ENCODE results near the gene SMCR8. TPM values are rescaled to one million over a fixed set of nuclear protein-coding genes. Genes with fewer than 3 reads are reported as not detected.

The SMCR8 gene
- total and polyA plus RNA-seq, 2 of the 13 experiments (the other 11 are each of a cell fraction or from before 2014, with no cell fraction given) = 7.6 to 11.8 TPM

GRCh38 chr17:18314731-18315561 lies at the start of gene SMCR8, which contains the start of gene TOP3A (continued):
- peak; percentile 68 for TF ChIP-seq HNF1B (CRISPR knock-in tag; IDR thresholded peaks at IDR 0.05)
- no peak for TF ChIP-seq ZNF235 (CRISPR knock-in tag; IDR thresholded peaks at IDR 0.05; ENCODE audit: borderline replicate concordance)
- TF ChIP-seq ZSCAN22 (CRISPR knock-in tag; IDR thresholded peaks at IDR 0.05) = no peak
- no peak for TF ChIP-seq RFX3 (CRISPR knock-in tag; IDR thresholded peaks at IDR 0.05)
- TF ChIP-seq ZNF572 (CRISPR knock-in tag; IDR thresholded peaks at IDR 0.05) = 0 out of 2 replicates have a peak, but pooled peaks have one; percentile 69
- TF ChIP-seq ZNF737 (CRISPR knock-in tag; IDR thresholded peaks at IDR 0.05; ENCODE audit: borderline replicate concordance) = 0 out of 2 replicates have a peak, but pooled peaks have one; percentile 57
- TF ChIP-seq, protein P1, sequence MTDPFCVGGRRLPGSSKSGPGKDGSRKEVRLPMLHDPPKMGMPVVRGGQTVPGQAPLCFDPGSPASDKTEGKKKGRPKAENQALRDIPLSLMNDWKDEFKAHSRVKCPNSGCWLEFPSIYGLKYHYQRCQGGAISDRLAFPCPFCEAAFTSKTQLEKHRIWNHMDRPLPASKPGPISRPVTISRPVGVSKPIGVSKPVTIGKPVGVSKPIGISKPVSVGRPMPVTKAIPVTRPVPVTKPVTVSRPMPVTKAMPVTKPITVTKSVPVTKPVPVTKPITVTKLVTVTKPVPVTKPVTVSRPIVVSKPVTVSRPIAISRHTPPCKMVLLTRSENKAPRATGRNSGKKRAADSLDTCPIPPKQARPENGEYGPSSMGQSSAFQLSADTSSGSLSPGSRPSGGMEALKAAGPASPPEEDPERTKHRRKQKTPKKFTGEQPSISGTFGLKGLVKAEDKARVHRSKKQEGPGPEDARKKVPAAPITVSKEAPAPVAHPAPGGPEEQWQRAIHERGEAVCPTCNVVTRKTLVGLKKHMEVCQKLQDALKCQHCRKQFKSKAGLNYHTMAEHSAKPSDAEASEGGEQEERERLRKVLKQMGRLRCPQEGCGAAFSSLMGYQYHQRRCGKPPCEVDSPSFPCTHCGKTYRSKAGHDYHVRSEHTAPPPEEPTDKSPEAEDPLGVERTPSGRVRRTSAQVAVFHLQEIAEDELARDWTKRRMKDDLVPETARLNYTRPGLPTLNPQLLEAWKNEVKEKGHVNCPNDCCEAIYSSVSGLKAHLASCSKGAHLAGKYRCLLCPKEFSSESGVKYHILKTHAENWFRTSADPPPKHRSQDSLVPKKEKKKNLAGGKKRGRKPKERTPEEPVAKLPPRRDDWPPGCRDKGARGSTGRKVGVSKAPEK (CRISPR knock-in tag; IDR thresholded peaks at IDR 0.05; ENCODE audit: borderline replicate concordance) = 0 out of 2 replicates have a peak, but pooled peaks have one; percentile 67
- no peak for TF ChIP-seq KDM1A (CRISPR knock-in tag; IDR thresholded peaks at IDR 0.05)
- TF ChIP-seq KLF16 (CRISPR knock-in tag; IDR thresholded peaks at IDR 0.05) = peak; percentile 57 to 79; a peak in 1 of 4 replicates
- no peak; the same call in 1 of the 2 replicates for TF ChIP-seq HOXD1 (CRISPR knock-in tag; IDR thresholded peaks at IDR 0.05)
- no peak for TF ChIP-seq HMG20B (CRISPR knock-in tag; conservative IDR thresholded peaks at IDR 0.05)
- TF ChIP-seq DNMT1 (CRISPR knock-in tag; IDR thresholded peaks at IDR 0.05) = no peak
- TF ChIP-seq KLF11 (CRISPR knock-in tag; IDR thresholded peaks at IDR 0.05) = no peak
- TF ChIP-seq ZNF605 (CRISPR knock-in tag; IDR thresholded peaks at IDR 0.05) = peak; percentile 46; the same call in 1 of the 2 replicates
- no peak; the same call in 1 of the 2 replicates for TF ChIP-seq ZNF281 (CRISPR knock-in tag; IDR thresholded peaks at IDR 0.05; ENCODE audit: borderline replicate concordance)
- TF ChIP-seq TMF1 (CRISPR knock-in tag; IDR thresholded peaks at IDR 0.05; ENCODE audit: low read depth) = 0 out of 2 replicates have a peak, but pooled peaks have one; percentile 2
- TF ChIP-seq EHMT2 (IDR thresholded peaks at IDR 0.05; ENCODE audit: borderline replicate concordance, low read depth, low read length) = no peak
- no peak for TF ChIP-seq MAF1 (CRISPR knock-in tag; IDR thresholded peaks at IDR 0.05; ENCODE audit: borderline replicate concordance)
- TF ChIP-seq MIER2 (CRISPR knock-in tag; IDR thresholded peaks at IDR 0.05) = 0 out of 2 replicates have a peak, but pooled peaks have one; percentile 36
- peak; percentile 75; the same call in 1 of the 2 replicates for TF ChIP-seq ZFX (CRISPR knock-in tag; IDR thresholded peaks at IDR 0.05; ENCODE audit: low read depth)
- no peak for TF ChIP-seq PCBP2 (optimal IDR thresholded peaks at IDR 0.05; ENCODE audit: low read depth, low read length, poor library complexity, severe bottlenecking)
- TF ChIP-seq ATAD3A (CRISPR knock-in tag; IDR thresholded peaks at IDR 0.05) = no peak
